GM10248 (cell line): ENCODE measurements around the gene PBX1.
"Not testable (repeated sequence)": the region's sequence is repeated elsewhere in the genome, so short reads cannot be mapped to it uniquely, and the experiment has no call there.

ENCODE experiments used
- CTCF ChIA-PET: fragments of 300-600 bp; sonication (Branson Sonifier 250); formaldehyde crosslinking; extraction: SDS; loops from one replicate; lab custom pipeline; 2021; ENCODE audit warnings: antibody characterized with exemption; lab: Yijun Ruan, JAX
- POLR2A ChIA-PET: fragments of 350-650 bp; sonication (Branson Sonifier 250); formaldehyde crosslinking; extraction: SDS; loops from one replicate; lab custom pipeline; 2020; ENCODE audit warnings: antibody characterized with exemption; lab: Yijun Ruan, JAX
- DNase-seq: peaks from one replicate; pipeline ENCODE4 v3.0.0; 2012; ENCODE audit errors: extremely low spot score
- TF ChIP-seq, protein P1 (sequence below): IDR thresholded peaks from 2 replicates; pipeline ENCODE4 v1.5.1; 2012; ENCODE audit warnings: mild to moderate bottlenecking, low read depth; ENCODE audit errors: extremely low read depth, missing control alignments, control extremely low read depth

PBX1 gene

GRCh38 chr1:164602101-164602422 is 43.1 kb downstream of the PBX1 start:
- no peak for DNase-seq

GRCh38 chr1:164602480-164603093 is 43.6 kb downstream of the PBX1 start:
- ChIA-PET CTCF (interaction anchor here (1.0 to 1.7 kb wide), 3 partner anchors 9 to 11 kb away, joined by 3 to 4 read pairs (median 3); no protein-coding TSS in a partner anchor), POLR2A (no interaction called here)
- DNase-seq, result no peak
- TF ChIP-seq, protein P1, sequence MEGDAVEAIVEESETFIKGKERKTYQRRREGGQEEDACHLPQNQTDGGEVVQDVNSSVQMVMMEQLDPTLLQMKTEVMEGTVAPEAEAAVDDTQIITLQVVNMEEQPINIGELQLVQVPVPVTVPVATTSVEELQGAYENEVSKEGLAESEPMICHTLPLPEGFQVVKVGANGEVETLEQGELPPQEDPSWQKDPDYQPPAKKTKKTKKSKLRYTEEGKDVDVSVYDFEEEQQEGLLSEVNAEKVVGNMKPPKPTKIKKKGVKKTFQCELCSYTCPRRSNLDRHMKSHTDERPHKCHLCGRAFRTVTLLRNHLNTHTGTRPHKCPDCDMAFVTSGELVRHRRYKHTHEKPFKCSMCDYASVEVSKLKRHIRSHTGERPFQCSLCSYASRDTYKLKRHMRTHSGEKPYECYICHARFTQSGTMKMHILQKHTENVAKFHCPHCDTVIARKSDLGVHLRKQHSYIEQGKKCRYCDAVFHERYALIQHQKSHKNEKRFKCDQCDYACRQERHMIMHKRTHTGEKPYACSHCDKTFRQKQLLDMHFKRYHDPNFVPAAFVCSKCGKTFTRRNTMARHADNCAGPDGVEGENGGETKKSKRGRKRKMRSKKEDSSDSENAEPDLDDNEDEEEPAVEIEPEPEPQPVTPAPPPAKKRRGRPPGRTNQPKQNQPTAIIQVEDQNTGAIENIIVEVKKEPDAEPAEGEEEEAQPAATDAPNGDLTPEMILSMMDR, result no peak

More at GRCh38 chr1:164602101-164602422, 43.1 kb downstream of the PBX1 start:
- ChIA-PET CTCF (interaction anchor here (1.0 to 1.7 kb wide), 3 partner anchors 8 to 11 kb away, joined by 3 to 4 read pairs (median 3); no protein-coding TSS in a partner anchor), POLR2A (no interaction called here)
- TF ChIP-seq, protein P1, result no peak

DNA sequence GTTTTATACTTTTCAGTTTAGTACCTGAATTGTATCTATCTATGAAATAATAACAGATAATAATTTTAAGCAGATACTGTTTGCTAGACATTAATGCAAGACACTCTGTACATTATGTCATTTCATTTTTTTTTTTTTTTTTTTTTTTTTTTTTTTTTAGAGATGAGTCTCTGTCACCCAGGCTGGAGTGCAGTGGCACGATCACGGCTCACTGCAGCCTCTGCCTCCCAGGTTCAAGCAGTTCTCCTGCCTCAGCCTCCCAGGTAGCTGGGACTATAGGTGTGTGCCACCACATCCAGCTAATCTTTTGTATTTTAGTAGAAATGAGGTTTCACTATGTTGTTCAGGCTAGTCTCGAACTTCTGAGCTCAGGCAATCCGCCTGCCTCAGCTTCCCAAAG is 44.8 kb downstream of the PBX1 start:
- POLR2A ChIA-PET, CTCF ChIA-PET, DNase-seq: not testable (repeated sequence)

DNA sequence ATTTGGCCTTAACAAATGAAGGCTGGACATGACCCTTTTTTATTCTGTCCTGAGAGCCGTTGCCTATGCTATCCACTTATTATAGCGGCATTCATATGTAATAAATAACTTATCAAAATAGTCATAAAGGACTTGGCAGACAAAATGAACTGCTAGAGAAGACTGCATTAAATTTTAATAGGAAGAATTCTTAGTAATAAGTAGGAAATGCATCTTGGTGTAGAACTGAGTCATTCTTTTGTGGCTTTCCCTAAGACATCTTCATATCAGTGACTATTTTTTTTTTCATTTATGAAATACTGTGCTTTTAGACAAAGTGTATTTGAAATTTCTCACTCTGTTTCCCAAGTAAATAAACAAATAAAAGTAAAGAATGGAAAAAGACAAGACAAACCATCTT is 45.6 kb downstream of the PBX1 start:
- TF ChIP-seq, protein P1, result no peak
- POLR2A ChIA-PET, result no interaction called here
- no peak for DNase-seq
- CTCF ChIA-PET, result no interaction called here

- POLR2A ChIA-PET, result no interaction called here
- DNase-seq, result no peak
- TF ChIP-seq, protein P1, result no peak
- CTCF ChIA-PET, result no interaction called here
Observed at GRCh38 chr1:164605254-164606091, 46.5 kb downstream of the PBX1 start.

DNA sequence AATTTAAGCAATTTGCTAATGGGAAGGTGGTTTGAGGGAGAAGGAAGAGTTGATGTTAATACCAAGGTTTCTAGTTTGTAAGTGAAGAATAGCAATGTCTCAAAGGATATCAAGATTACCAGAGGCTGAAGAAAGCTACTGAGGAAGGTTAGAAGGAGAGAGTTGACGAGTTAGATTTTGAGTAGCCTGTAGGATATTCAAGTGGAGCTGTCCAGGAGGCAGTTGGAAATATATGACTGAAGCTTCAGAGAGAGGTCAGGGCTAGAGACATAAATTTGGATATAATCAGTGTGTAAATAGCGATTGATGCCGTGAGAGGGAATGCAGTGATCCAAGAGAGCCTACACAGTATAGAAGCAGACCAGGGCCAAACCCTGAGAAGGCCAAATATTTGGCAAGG is 48.4 kb downstream of the PBX1 start:
- ChIA-PET POLR2A (no interaction called here), CTCF (no interaction called here)
- TF ChIP-seq, protein P1, result no peak
- no peak for DNase-seq

- no peak for DNase-seq
- POLR2A ChIA-PET, result no interaction called here
- CTCF ChIA-PET, result no interaction called here
- TF ChIP-seq, protein P1, result no peak
Observed at GRCh38 chr1:164608651-164609057, 49.7 kb downstream of the PBX1 start.
